MM.1S (cell line): ENCODE results near the gene SNTG2.

Experiments
- DNase-seq: peaks from one replicate; pipeline ENCODE4 v3.0.0-alpha.2; 2015
- H2AFZ ChIP-seq: fragments of 300-600 bp; sonication (generic); 2 replicates; pipeline ENCODE4 v1.6.0; 2016; ENCODE audit warnings: antibody characterized with exemption, low read length
- H3F3A ChIP-seq: fragments of 300-600 bp; sonication (generic); 2 replicates; pipeline ENCODE4 v1.6.1; 2016; ENCODE audit warnings: mild to moderate bottlenecking, antibody characterized with exemption, low read length, moderate library complexity, mixed read lengths; ENCODE audit not compliant: insufficient read depth
- H3K27ac ChIP-seq: fragments of 300-600 bp; sonication (generic); 2 replicates; pipeline ENCODE4 v1.5.1; 2016; ENCODE audit warnings: mild to moderate bottlenecking, low read length
- H3K27me3 ChIP-seq: fragments of 300-600 bp; sonication (generic); replicated peaks from 2 replicates; pipeline ENCODE4 v1.6.0; 2016; ENCODE audit warnings: low read length; ENCODE audit not compliant: insufficient read depth
- H3K36me3 ChIP-seq: fragments of 300-600 bp; sonication (generic); replicated peaks from 2 replicates; pipeline ENCODE4 v1.6.1; 2016; ENCODE audit warnings: mild to moderate bottlenecking, low read length, mixed read lengths; ENCODE audit not compliant: insufficient read depth
- H3K4me1 ChIP-seq: fragments of 300-600 bp; sonication (generic); 2 replicates; pipeline ENCODE4 v1.6.1; 2016; ENCODE audit warnings: low read length, mixed read lengths
- H3K4me2 ChIP-seq: fragments of 300-600 bp; sonication (generic); 2 replicates; pipeline ENCODE4 v1.6.0; 2016; ENCODE audit warnings: low read depth, low read length
- H3K4me3 ChIP-seq: fragments of 300-600 bp; sonication (generic); 2 replicates; pipeline ENCODE4 v1.5.1; 2016; ENCODE audit warnings: low read length, mixed read lengths
- H3K79me2 ChIP-seq: fragments of 300-600 bp; sonication (generic); 2 replicates; pipeline ENCODE4 v1.6.1; 2016; ENCODE audit warnings: mixed run types, low read length, mixed read lengths
- H3K9ac ChIP-seq: fragments of 300-600 bp; sonication (generic); 2 replicates; pipeline ENCODE4 v1.6.1; 2016; ENCODE audit warnings: low read length, mixed read lengths
- H3K9me2 ChIP-seq: fragments of 300-600 bp; sonication (generic); replicated peaks from 2 replicates; pipeline ENCODE4 v1.6.1; 2016; ENCODE audit warnings: mild to moderate bottlenecking, low read length, mixed read lengths; ENCODE audit not compliant: insufficient read depth
- H3K9me3 ChIP-seq: fragments of 300-600 bp; sonication (generic); replicated peaks from 2 replicates; pipeline ENCODE4 v1.6.1; 2016; ENCODE audit warnings: mild to moderate bottlenecking, low read length, mixed read lengths; ENCODE audit not compliant: insufficient read depth
- H4K20me1 ChIP-seq: fragments of 300-600 bp; sonication (generic); 2 replicates; pipeline ENCODE4 v1.6.1; 2016; ENCODE audit warnings: mild to moderate bottlenecking, low read length, moderate library complexity, mixed read lengths; ENCODE audit not compliant: insufficient read depth
- CTCF ChIP-seq: fragments of 300-600 bp; sonication (generic); IDR thresholded peaks from 2 replicates; pipeline ENCODE4 v1.5.1; 2016; ENCODE audit warnings: antibody characterized with exemption, low read length, mixed read lengths
- EZH2 ChIP-seq: fragments of 300-600 bp; sonication (generic); optimal IDR thresholded peaks from 2 replicates; pipeline ENCODE3; 2017; ENCODE audit warnings: low read depth, mild to moderate bottlenecking, antibody characterized with exemption, low read length, mixed read lengths
- EZH2phosphoT487 ChIP-seq: fragments of 300-600 bp; sonication (generic); IDR thresholded peaks from 2 replicates; pipeline ENCODE4 v1.6.1; 2018; ENCODE audit warnings: antibody characterized with exemption, low read length

SNTG2 gene

GRCh38 chr2:932320-933115 is 18.1 kb upstream of the SNTG2 start:
- H3K9ac ChIP-seq, result no peak overlapping the region
- TF ChIP-seq EZH2phosphoT487, result no peak
- TF ChIP-seq EZH2, result no peak

GRCh38 chr2:933734-934295 is 16.8 kb upstream of the SNTG2 start:
- H2AFZ ChIP-seq, result no peak overlapping the region
- H3K79me2 ChIP-seq, result no peaks in the 10 kb centered on the region
- no peak overlapping the region for H3K4me3 ChIP-seq
- no peak overlapping the region for H3K4me2 ChIP-seq
- no peaks in the 10 kb centered on the region for H3K9me3 ChIP-seq
- H3K36me3 ChIP-seq, result no peaks in the 10 kb centered on the region
- no peaks in the 10 kb centered on the region for H3K27me3 ChIP-seq
- no peak overlapping the region for H3K9ac ChIP-seq
- H4K20me1 ChIP-seq, result no peaks in the 10 kb centered on the region
- DNase-seq, result no peak
- H3F3A ChIP-seq, result no peaks in the 10 kb centered on the region
- H3K27ac ChIP-seq, result no peak overlapping the region
- no peaks in the 10 kb centered on the region for H3K9me2 ChIP-seq
- H3K4me1 ChIP-seq, result no peaks in the 10 kb centered on the region
- no peak for TF ChIP-seq EZH2phosphoT487
- no peak for TF ChIP-seq EZH2
- TF ChIP-seq CTCF, result no peak

More at GRCh38 chr2:932320-933115, 18.1 kb upstream of the SNTG2 start:
- H4K20me1 ChIP-seq, result no peaks in the 10 kb centered on the region
- no peaks in the 10 kb centered on the region for H3K36me3 ChIP-seq
- H3K4me3 ChIP-seq, result no peak overlapping the region
- no peaks in the 10 kb centered on the region for H3K79me2 ChIP-seq
- no peaks in the 10 kb centered on the region for H3K9me3 ChIP-seq
- no peak overlapping the region for H2AFZ ChIP-seq
- no peak overlapping the region for H3K27ac ChIP-seq
- no peaks in the 10 kb centered on the region for H3K9me2 ChIP-seq
- no peaks in the 10 kb centered on the region for H3K27me3 ChIP-seq
- no peak for DNase-seq
- H3F3A ChIP-seq, result no peaks in the 10 kb centered on the region
- no peaks in the 10 kb centered on the region for H3K4me1 ChIP-seq
- H3K4me2 ChIP-seq, result no peak overlapping the region

GRCh38 chr2:937530-937929 is 13.1 kb upstream of the SNTG2 start:
- Histone ChIP-seq H3K4me3 (no peak overlapping the region), H3K4me1 (no peaks in the 10 kb centered on the region)
- DNase-seq, result no peak

More at GRCh38 chr2:937530-937929, 13.1 kb upstream of the SNTG2 start:
- Histone ChIP-seq H3K4me2 (no peak overlapping the region), H4K20me1 (no peaks in the 10 kb centered on the region), H3K9ac (no peak overlapping the region), H3K9me3 (no peaks in the 10 kb centered on the region), H3F3A (no peaks in the 10 kb centered on the region), H3K79me2 (no peaks in the 10 kb centered on the region), H3K27me3 (no peaks in the 10 kb centered on the region), H3K27ac (no peak overlapping the region), H2AFZ (no peak overlapping the region), H3K36me3 (no peaks in the 10 kb centered on the region), H3K9me2 (no peaks in the 10 kb centered on the region)
- TF ChIP-seq EZH2phosphoT487 (no peak), CTCF (no peak), EZH2 (no peak)
